D721Med (cell line): ENCODE measurements around the gene SMOC2.

ENCODE experiments used
- DNase-seq: peaks from one replicate; pipeline ENCODE4 v3.0.0; 2011; ENCODE audit warnings: low spot score; ENCODE audit not compliant: insufficient read length
- FAIRE-seq: peaks from 2 replicates; lab custom pipeline; 2011; peaks lifted over from hg19 to GRCh38; lab: Jason Lieb, UNC
- CTCF ChIP-seq: IDR thresholded peaks from 2 replicates; pipeline ENCODE4 v1.5.1; 2012; ENCODE audit warnings: mild to moderate bottlenecking, control low read depth; ENCODE audit not compliant: insufficient read depth; ENCODE audit errors: missing control alignments

The SMOC2 gene

GRCh38 chr6:168452685-168453377 is 11.8 kb downstream of the SMOC2 start:
- FAIRE-seq, result no peak
- DNase-seq, result no peak
- no peak for TF ChIP-seq CTCF

- FAIRE-seq (no peak), DNase-seq (no peak)
- TF ChIP-seq CTCF, result no peak
Observed at GRCh38 chr6:168455847-168456530, 15.0 kb downstream of the SMOC2 start.

- no peak for TF ChIP-seq CTCF
- DNase-seq (no peak), FAIRE-seq (no peak)
Observed at GRCh38 chr6:168456907-168457652, 16.1 kb downstream of the SMOC2 start.

GRCh38 chr6:168457653-168457934 is 16.6 kb downstream of the SMOC2 start:
- no peak for TF ChIP-seq CTCF
- FAIRE-seq, result no peak
- no peak for DNase-seq

- DNase-seq (no peak), FAIRE-seq (no peak)
- no peak for TF ChIP-seq CTCF
Observed at GRCh38 chr6:168458101-168458500, 17.1 kb downstream of the SMOC2 start.

GRCh38 chr6:168459572-168459971 is 18.6 kb downstream of the SMOC2 start:
- no peak for FAIRE-seq

More at GRCh38 chr6:168459572-168459971, 18.6 kb downstream of the SMOC2 start:
- no peak for TF ChIP-seq CTCF
- DNase-seq, result no peak
